Activated naive CD8-positive, alpha-beta T cell treated with anti-CD3 and anti-CD28 coated beads for 36 hours (primary cell): ENCODE measurements around the gene PKP4. TPM values are rescaled to one million over a fixed set of nuclear protein-coding genes. Genes with fewer than 3 reads are reported as not detected.

Experiments
- DNase-seq: peaks from one replicate; pipeline ENCODE4 v3.0.0; 2021
- H3K27ac Mint-ChIP-seq: one replicate; pipeline ENCODE4 v1.8.0; 2022; ENCODE audit warnings: mild to moderate bottlenecking, moderate library complexity, mixed read lengths
- H3K27me3 Mint-ChIP-seq: one replicate; pipeline ENCODE4 v1.8.0; 2022; ENCODE audit warnings: mild to moderate bottlenecking, mixed read lengths
- H3K36me3 Mint-ChIP-seq: one replicate; pipeline ENCODE4 v1.8.0; 2021; ENCODE audit warnings: mild to moderate bottlenecking, mixed read lengths
- H3K4me1 Mint-ChIP-seq: one replicate; pipeline ENCODE4 v1.8.0; 2021; ENCODE audit warnings: mixed read lengths
- H3K4me3 Mint-ChIP-seq: one replicate; pipeline ENCODE4 v1.8.0; 2022; ENCODE audit warnings: mild to moderate bottlenecking, moderate library complexity, mixed read lengths
- H3K9me3 Mint-ChIP-seq: one replicate; pipeline ENCODE4 v1.8.0; 2022; ENCODE audit warnings: mixed read lengths
- total RNA-seq, 2 experiments: library from RNA; stranded (reverse); gene quantifications; one replicate each; pipeline ENCODE4 v1.2.3, GENCODE V29; 2021

PKP4 gene
- total RNA-seq, 2 experiments from 2014 or later, result 35.3 to 38.2 TPM

GRCh38 chr2:158482594-158482993, 25.8 kb downstream of the PKP4 start:
- H3K9me3 Mint-ChIP-seq, result no peaks in the 10 kb centered on the region
- H3K4me1 Mint-ChIP-seq, result peaks cover 22% of the 10 kb centered on the region
- DNase-seq, result no peak
- no peaks in the 10 kb centered on the region for H3K27me3 Mint-ChIP-seq
- peaks cover 9% of the 10 kb centered on the region for H3K36me3 Mint-ChIP-seq
- no peak overlapping the region for H3K27ac Mint-ChIP-seq
- H3K4me3 Mint-ChIP-seq, result no peak overlapping the region

DNA sequence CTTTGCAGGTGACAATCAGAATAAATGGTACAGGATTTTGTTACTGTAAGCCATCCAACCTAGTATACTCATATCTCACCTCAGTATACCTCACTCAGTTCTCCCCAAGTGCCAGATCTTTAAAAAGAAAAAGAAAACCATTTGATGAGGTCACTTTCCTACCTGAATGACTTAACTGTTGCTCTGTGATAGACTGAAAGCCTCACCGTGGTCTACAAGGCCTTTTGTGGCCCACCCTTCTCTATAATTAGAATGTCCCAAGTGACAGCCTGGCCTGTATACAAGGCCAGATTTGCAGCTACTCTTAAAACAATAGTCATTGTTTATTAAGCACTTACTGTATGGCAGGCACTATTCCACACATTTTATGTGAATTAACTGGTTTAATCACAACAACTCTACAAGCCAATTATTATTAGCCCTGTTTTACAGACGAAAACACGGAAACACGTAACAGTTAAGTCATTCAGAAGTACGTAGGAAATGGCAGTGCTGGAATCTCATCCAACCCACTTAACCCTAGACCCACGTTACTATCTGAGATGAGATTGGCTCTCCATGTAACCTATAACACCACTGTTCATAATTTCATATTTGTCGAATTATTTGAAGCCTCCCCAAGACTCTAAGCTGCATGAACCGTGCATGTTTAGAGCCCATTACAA, 28.3 kb downstream of the PKP4 start:
- Mint-ChIP-seq H3K36me3 (peaks cover 7% of the 10 kb centered on the region), H3K9me3 (no peaks in the 10 kb centered on the region), H3K4me3 (no peak overlapping the region), H3K27ac (no peak overlapping the region), H3K4me1 (peaks cover 13% of the 10 kb centered on the region), H3K27me3 (no peaks in the 10 kb centered on the region)
- DNase-seq, result no peak

- no peak overlapping the region for H3K27ac Mint-ChIP-seq
- peaks cover 4% of the 10 kb centered on the region for H3K36me3 Mint-ChIP-seq
- H3K9me3 Mint-ChIP-seq, result no peaks in the 10 kb centered on the region
- H3K4me3 Mint-ChIP-seq, result no peak overlapping the region
- DNase-seq, result no peak
- no peaks in the 10 kb centered on the region for H3K27me3 Mint-ChIP-seq
- peaks cover 13% of the 10 kb centered on the region for H3K4me1 Mint-ChIP-seq
These were observed 29.6 kb downstream of the PKP4 start for GRCh38 chr2:158486150-158486969.

GRCh38 chr2:158486970-158487325, 30.2 kb downstream of the PKP4 start:
- H3K4me3 Mint-ChIP-seq, result no peak overlapping the region
- DNase-seq, result no peak
- no peak overlapping the region for H3K27ac Mint-ChIP-seq
- peaks cover 4% of the 10 kb centered on the region for H3K36me3 Mint-ChIP-seq
- peaks cover 13% of the 10 kb centered on the region for H3K4me1 Mint-ChIP-seq
- no peaks in the 10 kb centered on the region for H3K9me3 Mint-ChIP-seq
- no peaks in the 10 kb centered on the region for H3K27me3 Mint-ChIP-seq

- no peaks in the 10 kb centered on the region for H3K27me3 Mint-ChIP-seq
- peaks cover 13% of the 10 kb centered on the region for H3K4me1 Mint-ChIP-seq
These were observed 30.7 kb downstream of the PKP4 start for GRCh38 chr2:158487419-158487818.

GRCh38 chr2:158488442-158489216, 31.9 kb downstream of the PKP4 start:
- Mint-ChIP-seq H3K4me1 (peaks cover 15% of the 10 kb centered on the region), H3K9me3 (no peaks in the 10 kb centered on the region), H3K4me3 (no peak overlapping the region), H3K36me3 (no peaks in the 10 kb centered on the region), H3K27ac (no peak overlapping the region), H3K27me3 (no peaks in the 10 kb centered on the region)
- DNase-seq, result no peak

More at GRCh38 chr2:158487419-158487818, 30.7 kb downstream of the PKP4 start:
- no peak for DNase-seq
- Mint-ChIP-seq H3K9me3 (no peaks in the 10 kb centered on the region), H3K4me3 (no peak overlapping the region), H3K27ac (no peak overlapping the region), H3K36me3 (peaks cover 3% of the 10 kb centered on the region)

- Mint-ChIP-seq H3K9me3 (no peaks in the 10 kb centered on the region), H3K36me3 (no peaks in the 10 kb centered on the region), H3K27me3 (no peaks in the 10 kb centered on the region), H3K27ac (no peak overlapping the region), H3K4me3 (no peak overlapping the region), H3K4me1 (peaks cover 11% of the 10 kb centered on the region)
- no peak for DNase-seq
These were observed 32.8 kb downstream of the PKP4 start for GRCh38 chr2:158489366-158490112.

GRCh38 chr2:158491072-158491471, 34.3 kb downstream of the PKP4 start:
- no peak overlapping the region for H3K4me3 Mint-ChIP-seq

GRCh38 chr2:158493458-158493857, 36.7 kb downstream of the PKP4 start:
- Mint-ChIP-seq H3K4me3 (no peak overlapping the region), H3K27ac (no peak overlapping the region), H3K36me3 (peaks cover 3% of the 10 kb centered on the region), H3K27me3 (no peaks in the 10 kb centered on the region), H3K4me1 (peaks cover 5% of the 10 kb centered on the region), H3K9me3 (no peaks in the 10 kb centered on the region)
- DNase-seq, result no peak

More at GRCh38 chr2:158491072-158491471, 34.3 kb downstream of the PKP4 start:
- Mint-ChIP-seq H3K36me3 (no peaks in the 10 kb centered on the region), H3K9me3 (no peaks in the 10 kb centered on the region), H3K27ac (no peak overlapping the region), H3K4me1 (peaks cover 6% of the 10 kb centered on the region), H3K27me3 (no peaks in the 10 kb centered on the region)
- DNase-seq, result no peak

GRCh38 chr2:158495175-158495574, 38.4 kb downstream of the PKP4 start:
- H3K27me3 Mint-ChIP-seq, result no peaks in the 10 kb centered on the region
- no peak overlapping the region for H3K27ac Mint-ChIP-seq
- H3K4me1 Mint-ChIP-seq, result peaks cover 8% of the 10 kb centered on the region

GRCh38 chr2:158496986-158497385, 40.2 kb downstream of the PKP4 start:
- H3K4me1 Mint-ChIP-seq, result peaks cover 8% of the 10 kb centered on the region
- no peaks in the 10 kb centered on the region for H3K9me3 Mint-ChIP-seq
- H3K27ac Mint-ChIP-seq, result no peak overlapping the region
- H3K4me3 Mint-ChIP-seq, result no peak overlapping the region
- H3K27me3 Mint-ChIP-seq, result no peaks in the 10 kb centered on the region
- peaks cover 11% of the 10 kb centered on the region for H3K36me3 Mint-ChIP-seq
- no peak for DNase-seq

More at GRCh38 chr2:158495175-158495574, 38.4 kb downstream of the PKP4 start:
- H3K4me3 Mint-ChIP-seq, result no peak overlapping the region
- DNase-seq, result no peak
- H3K9me3 Mint-ChIP-seq, result no peaks in the 10 kb centered on the region
- peaks cover 8% of the 10 kb centered on the region for H3K36me3 Mint-ChIP-seq

- Mint-ChIP-seq H3K27ac (no peak overlapping the region), H3K36me3 (peaks cover 11% of the 10 kb centered on the region)
These were observed 40.7 kb downstream of the PKP4 start for GRCh38 chr2:158497486-158497885.

GRCh38 chr2:158498043-158498748, 41.4 kb downstream of the PKP4 start:
- no peak for DNase-seq
- Mint-ChIP-seq H3K4me1 (peaks cover 8% of the 10 kb centered on the region), H3K36me3 (peaks cover 11% of the 10 kb centered on the region), H3K27me3 (no peaks in the 10 kb centered on the region), H3K9me3 (no peaks in the 10 kb centered on the region), H3K27ac (no peak overlapping the region), H3K4me3 (no peak overlapping the region)

More at GRCh38 chr2:158497486-158497885, 40.7 kb downstream of the PKP4 start:
- Mint-ChIP-seq H3K4me1 (peaks cover 8% of the 10 kb centered on the region), H3K4me3 (no peak overlapping the region), H3K27me3 (no peaks in the 10 kb centered on the region), H3K9me3 (no peaks in the 10 kb centered on the region)
- DNase-seq, result no peak

DNA sequence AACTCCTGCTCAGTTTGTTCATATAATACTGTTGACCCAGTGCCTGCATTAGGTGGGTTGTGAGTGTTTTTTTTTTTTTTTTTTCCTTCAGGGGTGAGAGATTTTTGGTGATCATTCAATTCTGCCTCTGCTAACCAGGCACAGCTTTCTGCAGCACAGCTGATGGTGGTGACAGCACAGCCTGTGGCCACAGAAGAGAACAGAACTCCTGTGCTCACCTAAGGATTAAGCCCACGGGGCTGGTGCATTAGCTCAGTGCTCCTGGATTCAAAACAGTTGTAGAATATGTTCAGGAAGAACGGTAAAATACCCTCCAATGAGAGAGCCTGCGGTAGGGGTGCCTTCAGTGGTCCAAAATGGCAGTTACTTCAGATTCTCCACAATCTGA, 42.0 kb downstream of the PKP4 start:
- Mint-ChIP-seq H3K9me3 (no peaks in the 10 kb centered on the region), H3K36me3 (peaks cover 11% of the 10 kb centered on the region), H3K27me3 (no peaks in the 10 kb centered on the region), H3K4me3 (no peak overlapping the region), H3K27ac (no peak overlapping the region), H3K4me1 (peaks cover 7% of the 10 kb centered on the region)
- no peak for DNase-seq
